GM12878 (cell line): ENCODE measurements around the gene IZUMO1. TPM values are rescaled to one million over a fixed set of nuclear protein-coding genes. Genes with fewer than 3 reads are reported as not detected.
"Not testable (repeated sequence)": the region's sequence is repeated elsewhere in the genome, so short reads cannot be mapped to it uniquely, and the experiment has no call there.

Experiments used
- ATAC-seq: fragments of 200-7000 bp; cut with Tn5 transposase; 3 replicates; pipeline ENCODE4 v1.9.1; 2020; ENCODE audit warnings: mild to moderate bottlenecking, moderate library complexity
- BruUV-seq: library from RNA; stranded (reverse); fragments of 400-500 nt; replicated peaks from 2 replicates; lab custom pipeline; 2021; lab: Mats Ljungman, UMichigan
- CTCF ChIA-PET: fragments of 300-600 bp; sonication (Branson Sonifier 250); formaldehyde crosslinking; extraction: SDS; loops from one replicate; lab custom pipeline; 2021; ENCODE audit warnings: inconsistent platforms; lab: Yijun Ruan, JAX
- POLR2A ChIA-PET: fragments of 350-600 bp; formaldehyde crosslinking; extraction: SDS; loops from one replicate; lab custom pipeline; 2021; ENCODE audit warnings: inconsistent platforms; lab: Charles Lee
- RAD21 ChIA-PET: fragments of 300-600 bp; sonication (Branson Sonifier 250); formaldehyde crosslinking; loops from one replicate; lab custom pipeline; 2023; ENCODE audit warnings: antibody characterized with exemption; ENCODE audit not compliant: unreplicated experiment; lab: Charles Lee
- SMC1A ChIA-PET: fragments of 300-600 bp; sonication (Branson Sonifier 250); formaldehyde crosslinking; loops from one replicate; lab custom pipeline; 2023; ENCODE audit not compliant: unreplicated experiment, uncharacterized antibody; lab: Charles Lee
- DNase-seq: peaks from one replicate; pipeline ENCODE4 v3.0.0-alpha.2; 2011; ENCODE audit warnings: low read depth, low spot score
- FAIRE-seq: peaks from 3 replicates; lab custom pipeline; 2011; peaks lifted over from hg19 to GRCh38; lab: Jason Lieb, UNC
- H2AFZ ChIP-seq: 2 replicates; pipeline ENCODE4 v1.6.0; 2011; ENCODE audit warnings: low read depth, low read length, control low read depth; ENCODE audit not compliant: control insufficient read depth
- H3K27ac ChIP-seq: 2 replicates; pipeline ENCODE4 v1.5.1; 2011; ENCODE audit warnings: control low read depth; ENCODE audit not compliant: control insufficient read depth, insufficient read depth
- H3K27me3 ChIP-seq, 2 experiments: replicated peaks in 1 of 2; 2 replicates each; pipeline versions ENCODE4 v1.6.0 to v1.6.1; 2011; ENCODE audit warnings: low read length in 1 of 2; ENCODE audit not compliant: control insufficient read depth in 2 of 2, insufficient read depth in 2 of 2
- H3K36me3 ChIP-seq, 2 experiments: 2 replicates each; pipeline ENCODE4 v1.5.1; 2011; ENCODE audit warnings: low read length in 1 of 2; ENCODE audit not compliant: control insufficient read depth in 2 of 2, insufficient read depth in 2 of 2
- H3K4me1 ChIP-seq: 2 replicates; pipeline ENCODE4 v1.6.1; 2011; ENCODE audit warnings: mild to moderate bottlenecking, low read length, moderate library complexity, mixed read lengths; ENCODE audit not compliant: control insufficient read depth, insufficient read depth
- H3K4me2 ChIP-seq: 2 replicates; pipeline ENCODE4 v1.6.0; 2011; ENCODE audit warnings: control low read depth; ENCODE audit not compliant: control insufficient read depth, insufficient read depth
- H3K4me3 ChIP-seq: fragments of 200-600 bp; sonication (generic); 2 replicates; pipeline ENCODE4 v1.5.1; 2016
- H3K79me2 ChIP-seq: 2 replicates; pipeline ENCODE4 v1.6.0; 2011; ENCODE audit warnings: low read length; ENCODE audit not compliant: control insufficient read depth, insufficient read depth
- H3K9ac ChIP-seq: 2 replicates; pipeline ENCODE4 v1.8.0; 2011; ENCODE audit warnings: low read length, control low read depth, mixed read lengths; ENCODE audit not compliant: control insufficient read depth, insufficient read depth
- H3K9me3 ChIP-seq: replicated peaks from 3 replicates; pipeline ENCODE4 v1.5.1; 2011; ENCODE audit warnings: mild to moderate bottlenecking, low read length; ENCODE audit not compliant: control insufficient read depth, insufficient read depth
- H4K20me1 ChIP-seq: 2 replicates; pipeline ENCODE4 v1.6.0; 2011; ENCODE audit not compliant: control insufficient read depth, insufficient read depth
- ETV6 ChIP-seq, 2 experiments: fragments of 450-650 bp in 1 of 2; IDR thresholded peaks in 1 of 2; conservative IDR thresholded peaks in 1 of 2; 2 replicates each; pipeline ENCODE4 v1.6.1; 2014; ENCODE audit warnings: antibody characterized with exemption in 1 of 2, borderline replicate concordance in 1 of 2, low read depth in 1 of 2, mild to moderate bottlenecking in 1 of 2, moderate library complexity in 1 of 2
- MYB ChIP-seq: fragments of 150-350 bp; IDR thresholded peaks from 2 replicates; pipeline ENCODE4 v1.6.1; 2014; ENCODE audit warnings: mild to moderate bottlenecking, low read depth, low read length, borderline replicate concordance
- POLR2AphosphoS5 ChIP-seq: IDR thresholded peaks from 2 replicates; pipeline ENCODE4 v1.6.1; 2011; ENCODE audit warnings: mild to moderate bottlenecking, low read length, inconsistent platforms
- RCOR1 ChIP-seq: conservative IDR thresholded peaks from 2 replicates; pipeline ENCODE4 v1.6.1; 2012; ENCODE audit warnings: low read depth, low read length, improper control_type of control experiment
- SIN3A ChIP-seq: IDR thresholded peaks from 2 replicates; pipeline ENCODE4 v1.6.1; 2012; ENCODE audit warnings: low read depth, low read length, improper control_type of control experiment
- WGBS: methylation state at CpG from one replicate; pipeline ENCODE4 v1.1.6; 2016; ENCODE audit warnings: low lambda C conversion rate; ENCODE audit not compliant: insufficient replicate concordance, insufficient coverage; ENCODE audit errors: missing lambda C conversion rate; 5-methylcytosine and 5-hydroxymethylcytosine counted together
- in situ Hi-C: fragments of 300-500 bp; cut with MboI; formaldehyde crosslinking; loops from 9 replicates; pipeline ENCODE4 v1.14.3; 2018; ENCODE audit warnings: mixed read lengths
- intact Hi-C: fragments of 100-400 bp; cut with micrococcal nuclease; formaldehyde crosslinking; loops from one replicate; pipeline ENCODE4 v1.14.2; 2022; ENCODE audit not compliant: unreplicated experiment
- polyA plus RNA-seq, 11 experiments: library from polyadenylated mRNA; depleted of rRNA in 4 of 11; unstranded in 6 of 11; stranded (reverse) in 5 of 11; fragments of >200 nt; fragmentation: Nextera tagmentation in 4 of 11; fragmentation: Illumina TruSeq in 1 of 11; extraction: Ambion mirVana in 4 of 11; extraction: Trizol in 1 of 11; gene quantifications; 1 replicate in 1 of 11; 2 replicates in 10 of 11; pipeline versions ENCODE4 v1.2.1 to v1.2.3, GENCODE V29; 2011 to 2016; ENCODE audit warnings: inconsistent platforms in 2 of 11, missing spikeins in 2 of 11, low read depth in 1 of 11
- total RNA-seq, 4 experiments: library from RNA; depleted of rRNA in 3 of 4; stranded (reverse); fragments of >200 nt in 3 of 4; fragmentation: Illumina TruSeq in 1 of 4; extraction: Trizol in 1 of 4; gene quantifications; 2 replicates each; pipeline versions ENCODE4 v1.2.1 to v1.2.3, GENCODE V29; 2013 to 2021

The IZUMO1 gene
- total and polyA plus RNA-seq, 10 of the 15 experiments (the other 5 are each of a cell fraction or from before 2014, with no cell fraction given) = not detected

DNA sequence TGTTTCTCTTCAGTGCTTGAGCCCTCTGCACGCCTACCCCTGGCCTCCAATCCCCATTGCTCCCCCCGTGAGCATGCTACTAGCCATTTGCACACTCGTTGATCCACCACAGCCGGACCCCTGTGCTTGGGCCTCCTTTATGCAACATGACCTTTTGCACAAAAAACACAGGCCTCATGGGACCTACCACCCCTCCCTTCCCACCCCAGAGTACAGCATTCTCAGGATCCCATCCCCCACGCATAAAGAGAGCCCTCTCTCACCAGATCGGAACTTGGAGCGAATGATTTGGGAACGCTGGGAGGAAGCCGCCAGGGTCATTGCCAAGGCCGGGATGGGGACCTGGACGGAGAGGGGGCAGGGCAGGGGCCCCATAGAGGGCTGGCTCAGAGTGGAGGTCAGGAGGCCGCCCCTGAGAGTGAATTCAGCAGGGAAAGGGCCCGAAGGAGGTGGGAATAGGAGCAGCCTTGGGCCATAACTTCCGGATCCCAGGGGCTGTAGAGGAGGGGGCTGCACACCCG is 27.9 kb downstream of the IZUMO1 start:
- in situ Hi-C loops = no loop called here
- DNase-seq (no peak), FAIRE-seq (no peak), ATAC-seq (no peak)
- no TSS peak for BruUV-seq
- H3K9ac ChIP-seq = no peak overlapping the region
- peaks cover 15% of the 10 kb centered on the region for H3K4me1 ChIP-seq
- ChIA-PET POLR2A (no interaction called here), RAD21 (no interaction called here), CTCF (no interaction called here), SMC1A (no interaction called here)
- WGBS = 68% methylated on average over 15 of the region's 15 CpGs
- H3K79me2 ChIP-seq = no peaks in the 10 kb centered on the region
- H3K9me3 ChIP-seq = no peaks in the 10 kb centered on the region
- H3K4me3 ChIP-seq = no peak overlapping the region
- TF ChIP-seq SIN3A = no peak
- no peak for TF ChIP-seq ETV6 (conservative IDR thresholded peaks at IDR 0.05 in 1 of 2, IDR thresholded peaks at IDR 0.05 in 1 of 2; ENCODE audit: borderline replicate concordance in 1 of 2, low read depth in 1 of 2)
- no peak for TF ChIP-seq RCOR1
- no peak for TF ChIP-seq POLR2AphosphoS5
- no peak for TF ChIP-seq MYB
- no peaks in the 10 kb centered on the region for H3K27me3 ChIP-seq
- H3K27ac ChIP-seq = no peak overlapping the region
- intact Hi-C loops = no loop called here
- H2AFZ ChIP-seq = no peak overlapping the region
- H3K4me2 ChIP-seq = no peak overlapping the region
- no peaks in the 10 kb centered on the region for H3K36me3 ChIP-seq
- H4K20me1 ChIP-seq = no peaks in the 10 kb centered on the region

DNA sequence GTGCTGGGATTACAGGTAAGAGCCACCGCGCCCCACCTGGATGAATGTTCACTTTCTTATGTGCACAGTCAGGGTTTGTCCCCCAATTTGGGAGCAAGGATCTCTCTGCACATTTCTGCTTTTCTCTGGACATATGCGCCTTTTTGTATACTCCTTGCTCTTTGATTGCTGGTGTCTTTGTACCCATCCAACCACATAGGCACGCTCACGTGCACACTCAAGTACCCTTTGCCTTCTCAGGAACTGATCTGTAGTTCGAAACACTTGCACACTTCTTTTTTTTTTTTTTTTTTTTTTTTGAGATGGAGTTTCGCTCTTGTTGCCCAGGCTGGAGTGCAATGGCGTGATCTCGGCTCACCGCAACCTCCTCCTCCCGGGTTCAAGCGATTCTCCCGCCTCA is 28.6 kb downstream of the IZUMO1 start:
- FAIRE-seq, POLR2A ChIA-PET: not testable (repeated sequence)

More for the DNA sequence above, 28.6 kb downstream of the IZUMO1 start:
- H3K4me3 ChIP-seq, in situ Hi-C loops, H2AFZ ChIP-seq, H3K36me3 ChIP-seq, H3K9ac ChIP-seq, intact Hi-C loops, H3K27me3 ChIP-seq, CTCF ChIA-PET, RAD21 ChIA-PET, H4K20me1 ChIP-seq, ATAC-seq, H3K9me3 ChIP-seq, H3K4me2 ChIP-seq, SMC1A ChIA-PET, BruUV-seq, H3K79me2 ChIP-seq, DNase-seq, H3K27ac ChIP-seq: not testable (repeated sequence)
- 50% methylated on average over 7 of the region's 13 CpGs for WGBS
- H3K4me1 ChIP-seq = peaks cover 18% of the 10 kb centered on the region
